GM12801 (cell line): ENCODE measurements around the gene SHB.

Source experiments
- TF ChIP-seq, protein P1 (sequence below): IDR thresholded peaks from one replicate; pipeline ENCODE4 v1.5.1; 2011; ENCODE audit warnings: control low read depth; ENCODE audit not compliant: insufficient read length; ENCODE audit errors: extremely low read depth

SHB gene

GRCh38 chr9:38061326-38061977 lies 7.6 kb downstream of the SHB start:
- TF ChIP-seq, protein P1, sequence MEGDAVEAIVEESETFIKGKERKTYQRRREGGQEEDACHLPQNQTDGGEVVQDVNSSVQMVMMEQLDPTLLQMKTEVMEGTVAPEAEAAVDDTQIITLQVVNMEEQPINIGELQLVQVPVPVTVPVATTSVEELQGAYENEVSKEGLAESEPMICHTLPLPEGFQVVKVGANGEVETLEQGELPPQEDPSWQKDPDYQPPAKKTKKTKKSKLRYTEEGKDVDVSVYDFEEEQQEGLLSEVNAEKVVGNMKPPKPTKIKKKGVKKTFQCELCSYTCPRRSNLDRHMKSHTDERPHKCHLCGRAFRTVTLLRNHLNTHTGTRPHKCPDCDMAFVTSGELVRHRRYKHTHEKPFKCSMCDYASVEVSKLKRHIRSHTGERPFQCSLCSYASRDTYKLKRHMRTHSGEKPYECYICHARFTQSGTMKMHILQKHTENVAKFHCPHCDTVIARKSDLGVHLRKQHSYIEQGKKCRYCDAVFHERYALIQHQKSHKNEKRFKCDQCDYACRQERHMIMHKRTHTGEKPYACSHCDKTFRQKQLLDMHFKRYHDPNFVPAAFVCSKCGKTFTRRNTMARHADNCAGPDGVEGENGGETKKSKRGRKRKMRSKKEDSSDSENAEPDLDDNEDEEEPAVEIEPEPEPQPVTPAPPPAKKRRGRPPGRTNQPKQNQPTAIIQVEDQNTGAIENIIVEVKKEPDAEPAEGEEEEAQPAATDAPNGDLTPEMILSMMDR = no peak

GRCh38 chr9:38060681-38061080 lies 8.3 kb downstream of the SHB start:
- TF ChIP-seq, protein P1 = no peak

DNA sequence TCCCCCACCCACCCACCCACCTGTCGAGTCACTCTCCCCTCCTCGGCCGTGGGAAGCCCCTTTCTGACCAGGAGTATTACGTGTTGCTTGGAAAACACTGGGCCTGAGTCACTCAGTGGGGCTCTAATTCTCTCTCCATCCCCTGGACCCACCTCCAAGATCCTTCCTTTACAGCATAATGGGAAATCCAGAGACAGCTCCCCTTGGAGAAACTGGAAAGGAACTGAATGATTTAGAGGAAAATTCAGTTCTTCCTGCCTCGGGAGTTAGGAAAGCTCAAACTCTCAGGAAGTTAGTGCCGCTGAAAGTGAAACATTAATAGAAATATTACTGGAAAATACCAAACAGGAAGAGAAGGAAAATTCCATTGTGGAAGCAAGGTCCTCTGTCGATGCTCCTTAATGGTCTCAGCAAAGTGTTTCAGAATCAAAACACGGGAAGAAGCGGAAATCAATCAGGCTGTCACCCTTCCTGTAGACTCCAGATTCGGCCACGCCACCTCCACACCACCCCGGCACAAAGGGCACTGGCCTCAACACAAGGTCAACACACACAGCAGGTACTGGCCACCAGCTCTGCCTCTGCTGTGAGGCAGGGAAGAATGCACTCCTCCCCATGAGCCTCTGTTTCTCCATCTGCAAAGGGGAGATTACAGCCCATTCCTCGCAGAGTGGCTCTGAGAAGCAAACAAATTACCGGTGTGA lies 9.6 kb downstream of the SHB start:
- TF ChIP-seq, protein P1 = no peak

GRCh38 chr9:38058452-38059232 lies 10.4 kb downstream of the SHB start:
- TF ChIP-seq, protein P1 = no peak

- TF ChIP-seq, protein P1 = no peak
Measured at GRCh38 chr9:38057416-38058195, 11.4 kb downstream of the SHB start.

GRCh38 chr9:38054653-38055052 lies 14.4 kb downstream of the SHB start:
- TF ChIP-seq, protein P1 = no peak
